K562 (cell line): ENCODE results near the gene ANKMY1. TPM values are rescaled to one million over a fixed set of nuclear protein-coding genes. Genes with fewer than 3 reads are reported as not detected.

Source experiments
- CCNT2 ChIP-seq: IDR thresholded peaks from 2 replicates; pipeline ENCODE4 v1.6.1; 2011; ENCODE audit warnings: borderline replicate concordance, low read depth, mild to moderate bottlenecking, moderate library complexity, mixed read lengths, low read length; ENCODE audit not compliant: insufficient read length; ENCODE audit errors: extremely low read depth
- CREB3L1 ChIP-seq: fragments of 450-650 bp; IDR thresholded peaks from 2 replicates; pipeline ENCODE4 v1.6.1; 2014; ENCODE audit warnings: low read depth, mild to moderate bottlenecking, moderate library complexity, borderline replicate concordance
- CUX1 ChIP-seq: fragments of 200-800 bp; sonication (Bioruptor generic); IDR thresholded peaks from 2 replicates; pipeline ENCODE4 v1.6.1; 2016; ENCODE audit warnings: missing genetic modification characterization, missing compliant biosample characterization
- FOXP4 ChIP-seq: sonication (generic); formaldehyde crosslinking; IDR thresholded peaks from 2 replicates; pipeline ENCODE4 v1.8.0; 2022; ENCODE audit warnings: mild to moderate bottlenecking, missing genetic modification reagents, borderline replicate concordance
- KDM4B ChIP-seq, 2 experiments: fragments of 450-650 bp in 1 of 2; sonication (generic) in 1 of 2; IDR thresholded peaks; 2 replicates each; pipeline ENCODE4 v1.6.1; 2016 to 2017; ENCODE audit warnings: borderline replicate concordance in 2 of 2, antibody characterized with exemption in 1 of 2, low read depth in 1 of 2, mild to moderate bottlenecking in 1 of 2
- L3MBTL2 ChIP-seq: fragments of 450-650 bp; IDR thresholded peaks from 2 replicates; pipeline ENCODE4 v1.6.1; 2016; ENCODE audit warnings: mild to moderate bottlenecking, moderate library complexity
- MAFK ChIP-seq: IDR thresholded peaks from 2 replicates; pipeline ENCODE4 v1.6.1; 2011; ENCODE audit warnings: low read length, improper control_type of control experiment
- MYNN ChIP-seq, 2 experiments: sonication (generic); formaldehyde crosslinking in 1 of 2; IDR thresholded peaks; 2 replicates each; pipeline versions ENCODE4 v1.5.0 to v1.6.1; 2016 to 2020; ENCODE audit warnings: antibody characterized with exemption in 1 of 2, missing genetic modification reagents in 1 of 2
- NELFE ChIP-seq: IDR thresholded peaks from 2 replicates; pipeline ENCODE4 v1.6.1; 2011; ENCODE audit warnings: mild to moderate bottlenecking; ENCODE audit not compliant: insufficient read depth, insufficient read length
- NFIX ChIP-seq: fragments of 250-450 bp; sonication (Bioruptor Pico); IDR thresholded peaks from 2 replicates; pipeline ENCODE4 v1.4.0; 2020; ENCODE audit warnings: low read depth, mild to moderate bottlenecking, moderate library complexity
- PTBP1 ChIP-seq: fragments of 200-400 bp; formaldehyde crosslinking; IDR thresholded peaks from 2 replicates; pipeline ENCODE4 v1.6.1; 2017; ENCODE audit warnings: low read depth, low read length
- SFPQ ChIP-seq: fragments of 200-400 bp; formaldehyde crosslinking; IDR thresholded peaks from 2 replicates; pipeline ENCODE4 v1.6.1; 2017; ENCODE audit warnings: mild to moderate bottlenecking, low read depth, low read length, moderate library complexity
- SMARCB1 ChIP-seq: IDR thresholded peaks from 2 replicates; pipeline ENCODE4 v1.6.1; 2011; ENCODE audit warnings: improper control_type of control experiment, low read depth; ENCODE audit not compliant: insufficient read length
- SREBF1 ChIP-seq: fragments of 150-350 bp; IDR thresholded peaks from 2 replicates; pipeline ENCODE4 v1.6.1; 2014; ENCODE audit warnings: antibody characterized with exemption, low read depth, low read length, borderline replicate concordance
- SRSF1 ChIP-seq: fragments of 200-400 bp; formaldehyde crosslinking; IDR thresholded peaks from 2 replicates; pipeline ENCODE4 v1.6.1; 2017; ENCODE audit warnings: mild to moderate bottlenecking, low read depth, low read length, moderate library complexity
- STAT5A ChIP-seq: IDR thresholded peaks from 2 replicates; pipeline ENCODE4 v1.6.1; 2012; ENCODE audit warnings: low read length, inconsistent platforms, borderline replicate concordance
- ZNF561 ChIP-seq: fragments of 450-650 bp; formaldehyde crosslinking; conservative IDR thresholded peaks from 2 replicates; pipeline ENCODE4 v1.4.0; 2020; ENCODE audit warnings: mild to moderate bottlenecking, moderate library complexity
- ZNF717 ChIP-seq: fragments of 250-450 bp; sonication (Bioruptor Pico); IDR thresholded peaks from 2 replicates; pipeline ENCODE4 v1.5.0; 2021
- polyA plus RNA-seq, 8 experiments: library from polyadenylated mRNA; depleted of rRNA in 4 of 8; stranded (reverse) in 5 of 8; unstranded in 3 of 8; fragments of >200 nt; fragmentation: Nextera tagmentation in 2 of 8; fragmentation: Illumina TruSeq in 1 of 8; extraction: Ambion mirVana in 2 of 8; extraction: Trizol in 1 of 8; gene quantifications; 2 replicates each; pipeline versions ENCODE4 v1.2.1 to v1.2.3, GENCODE V29; 2011 to 2014; ENCODE audit warnings: inconsistent platforms in 1 of 8, missing spikeins in 1 of 8
- total RNA-seq, 7 experiments: library from RNA; depleted of rRNA in 6 of 7; stranded (reverse); fragments of >200 nt in 6 of 7; fragmentation: Illumina TruSeq in 2 of 7; extraction: Trizol in 2 of 7; gene quantifications; 2 replicates each; pipeline versions ENCODE4 v1.2.1 to v1.2.3, GENCODE V29; 2011 to 2021; ENCODE audit warnings: low replicate concordance in 1 of 7

Gene ANKMY1
- total and polyA plus RNA-seq, 9 of the 15 experiments (the other 6 are each of a cell fraction or from before 2014, with no cell fraction given): 0.75 to 15.1 (median 11.7) TPM

- TF ChIP-seq CUX1 (CRISPR knock-in tag): no peak
- TF ChIP-seq MYNN (IDR thresholded peaks at IDR 0.05): peak; percentile 38; the same call in 1 of the 2 replicates
- no peak for TF ChIP-seq MYNN (CRISPR knock-in tag; IDR thresholded peaks at IDR 0.05)
- TF ChIP-seq SREBF1: no peak
- TF ChIP-seq KDM4B (IDR thresholded peaks at IDR 0.05; ENCODE audit: borderline replicate concordance in 2 of 2, low read depth in 1 of 2): no peak
- TF ChIP-seq L3MBTL2: peak; percentile 87
- TF ChIP-seq NELFE: no peak
- no peak for TF ChIP-seq FOXP4
- no peak for TF ChIP-seq NFIX (CRISPR knock-in tag)
- TF ChIP-seq CREB3L1: no peak
- peak; percentile 59 for TF ChIP-seq CCNT2
- TF ChIP-seq ZNF717 (CRISPR knock-in tag): no peak
- no peak for TF ChIP-seq STAT5A
- TF ChIP-seq SMARCB1: no peak
- TF ChIP-seq ZNF561 (CRISPR knock-in tag): no peak
- no peak for TF ChIP-seq SFPQ
- no peak for TF ChIP-seq PTBP1
- no peak for TF ChIP-seq MAFK
- no peak for TF ChIP-seq SRSF1
Observed at GRCh38 chr2:240560084-240560479, 2.3 kb upstream of the ANKMY1 start, which contains the start of gene DUSP28 (continued).
